ENCODE data around the gene RYR1.
"Not testable (repeated sequence)": the region's sequence is repeated elsewhere in the genome, so short reads cannot be mapped to it uniquely, and the experiment has no call there.

RYR1 gene

DNA sequence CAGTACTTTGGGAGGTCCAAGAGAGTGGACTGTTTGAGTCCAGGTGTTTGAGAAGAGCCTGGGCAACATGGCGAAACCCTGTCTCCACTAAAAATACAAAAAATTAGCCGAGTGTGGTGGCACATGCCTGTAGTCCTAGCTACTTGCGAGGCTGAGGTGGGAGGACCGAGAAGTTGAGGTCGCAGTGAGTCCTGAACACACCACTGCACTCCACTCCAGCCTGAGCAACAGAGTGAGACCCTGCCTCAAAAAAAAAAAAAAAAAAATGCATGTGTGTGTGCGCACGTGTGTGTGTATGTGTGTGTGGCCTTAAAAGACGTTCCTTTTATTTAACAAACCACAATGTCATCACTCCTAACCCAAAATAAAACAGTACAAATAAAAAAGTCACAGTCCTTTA is 121.7 kb downstream of the RYR1 start:
- no peaks in the 10 kb centered on the region for H3K9me3 ChIP-seq (ENCODE audit: control extremely low read depth in 1 of 5, control insufficient read depth in 4 of 5, insufficient read depth in 2 of 5, low read depth in 1 of 5, low read length in 4 of 5)
- DNase-seq: no peak
- ChIA-PET CTCF (interaction anchor here (0.6 kb wide), 1 partner anchor 406 kb away, joined by 4 read pairs; no protein-coding TSS in a partner anchor), POLR2A (no interaction called here)
- WGBS (ENCODE audit: insufficient coverage): 98% methylated on average over 4 of the region's 8 CpGs
- peaks cover 0 to 14% (median 0%) of the 10 kb centered on the region in 4 experiments for H3K4me1 ChIP-seq (ENCODE audit: control extremely low read depth in 1 of 4, control insufficient read depth in 4 of 4, insufficient read depth in 4 of 4, low read length in 3 of 4)
- no peak overlapping the region for H3K4me3 ChIP-seq (ENCODE audit: control insufficient read depth in 1 of 7, extremely low read depth in 1 of 7, insufficient read depth in 4 of 7, low read depth in 2 of 7, low read length in 6 of 7)
- H3K27ac ChIP-seq (ENCODE audit: insufficient read depth in 1 of 2, low read depth in 1 of 2, low read length in 2 of 2, poor library complexity in 1 of 2, severe bottlenecking in 2 of 2): no peak overlapping the region
- H3K27me3 ChIP-seq (replicated peaks in 2 of 5; ENCODE audit: control insufficient read depth in 4 of 5, insufficient read depth in 5 of 5, low read length in 4 of 5): peaks cover 0 to 4% (median 0%) of the 10 kb centered on the region in 5 experiments
- H3K36me3 ChIP-seq (ENCODE audit: control insufficient read depth in 4 of 4, insufficient read depth in 4 of 4, low read length in 3 of 4): no peaks in the 10 kb centered on the region

DNA sequence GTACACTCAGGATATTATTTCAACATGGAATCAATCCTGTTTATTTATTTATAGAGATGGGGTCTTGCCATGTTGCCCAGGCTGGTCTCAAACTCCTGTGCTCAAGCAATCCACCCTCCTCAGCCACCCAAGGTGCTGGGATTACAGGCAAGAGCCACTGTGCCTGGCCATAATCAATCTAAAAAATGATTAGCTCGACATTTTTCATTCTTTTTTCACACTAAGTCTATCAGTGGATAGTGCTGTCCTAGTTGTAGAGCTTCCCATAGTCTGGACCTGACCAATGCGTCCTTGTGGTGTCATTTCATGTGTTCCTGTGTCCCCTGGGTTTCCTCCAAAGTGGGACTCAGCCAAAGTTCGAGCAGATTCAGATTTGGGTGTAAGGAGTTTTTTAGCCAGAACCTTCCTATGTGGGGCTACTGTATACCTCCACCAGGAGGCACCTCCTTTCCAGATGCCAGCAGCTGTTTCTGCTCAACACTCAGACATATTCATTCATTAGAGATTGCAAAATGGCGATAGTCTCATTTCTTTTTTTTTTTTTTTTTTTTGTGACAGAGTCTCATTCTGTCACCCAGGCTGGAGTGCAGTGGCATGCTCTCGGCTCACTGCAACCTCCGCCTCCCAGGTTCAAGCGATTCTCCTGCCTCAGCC is 123.2 kb downstream of the RYR1 start:
- ChIA-PET CTCF (interaction anchor here (1.2 to 1.3 kb wide), 3 partner anchors 10 to 26 kb away, joined by 3 to 4 read pairs (median 3); no protein-coding TSS in a partner anchor), POLR2A (no interaction called here)
- peak in 2 of 3 donors; percentile 29 to 48 for DNase-seq
- Histone ChIP-seq H3K4me3 (ENCODE audit: control insufficient read depth in 1 of 7, extremely low read depth in 1 of 7, insufficient read depth in 4 of 7, low read depth in 2 of 7, low read length in 6 of 7) (no peak overlapping the region), H3K4me1 (ENCODE audit: control extremely low read depth in 1 of 4, control insufficient read depth in 4 of 4, insufficient read depth in 4 of 4, low read length in 3 of 4) (peaks cover 0 to 14% (median 0%) of the 10 kb centered on the region in 4 experiments), H3K27ac (ENCODE audit: insufficient read depth in 1 of 2, low read depth in 1 of 2, low read length in 2 of 2, poor library complexity in 1 of 2, severe bottlenecking in 2 of 2) (no peak overlapping the region), H3K9me3 (ENCODE audit: control extremely low read depth in 1 of 5, control insufficient read depth in 4 of 5, insufficient read depth in 2 of 5, low read depth in 1 of 5, low read length in 4 of 5) (no peaks in the 10 kb centered on the region), H3K27me3 (replicated peaks in 2 of 5; ENCODE audit: control insufficient read depth in 4 of 5, insufficient read depth in 5 of 5, low read length in 4 of 5) (peaks cover 0 to under 1% (median 0%) of the 10 kb centered on the region in 5 experiments), H3K36me3 (ENCODE audit: control insufficient read depth in 4 of 4, insufficient read depth in 4 of 4, low read length in 3 of 4) (no peaks in the 10 kb centered on the region)
- WGBS (ENCODE audit: insufficient coverage): 80% methylated on average over 3 of the region's 7 CpGs

DNA sequence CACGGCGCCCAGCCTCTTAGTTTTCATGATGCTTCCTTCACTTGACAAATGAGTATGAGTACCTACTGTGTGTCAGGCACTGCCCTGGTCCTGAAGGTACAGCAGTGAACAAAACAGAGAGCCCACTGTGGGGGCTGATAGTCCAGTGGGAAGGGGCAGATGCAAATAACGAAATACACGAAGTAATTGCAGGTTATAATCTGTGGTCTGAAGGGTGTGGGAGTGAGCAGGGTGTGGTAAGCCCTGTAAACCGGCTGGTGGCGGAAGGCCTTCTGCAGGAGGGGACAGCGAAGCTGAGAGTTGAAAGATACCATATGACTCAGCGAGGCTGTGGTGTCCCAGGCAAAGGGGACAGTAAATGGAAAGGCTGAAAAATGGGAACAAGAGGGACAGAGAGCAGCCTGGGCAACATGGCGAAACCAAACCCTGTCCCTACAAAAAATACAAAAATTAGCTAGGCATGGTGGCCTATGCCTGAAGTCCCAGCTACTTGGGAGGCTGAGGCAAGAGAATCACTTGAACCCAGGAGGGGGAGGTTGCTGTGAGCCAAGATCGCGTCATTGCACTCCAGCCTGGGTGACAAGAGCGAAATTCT is 123.8 kb downstream of the RYR1 start:
- peak in 2 of 3 donors; percentile 67 to 74 for DNase-seq
- CTCF ChIA-PET: interaction anchor here (1.2 to 1.3 kb wide), 5 partner anchors 10 to 78 kb away, joined by 3 to 4 read pairs (median 3); no protein-coding TSS in a partner anchor

DNA sequence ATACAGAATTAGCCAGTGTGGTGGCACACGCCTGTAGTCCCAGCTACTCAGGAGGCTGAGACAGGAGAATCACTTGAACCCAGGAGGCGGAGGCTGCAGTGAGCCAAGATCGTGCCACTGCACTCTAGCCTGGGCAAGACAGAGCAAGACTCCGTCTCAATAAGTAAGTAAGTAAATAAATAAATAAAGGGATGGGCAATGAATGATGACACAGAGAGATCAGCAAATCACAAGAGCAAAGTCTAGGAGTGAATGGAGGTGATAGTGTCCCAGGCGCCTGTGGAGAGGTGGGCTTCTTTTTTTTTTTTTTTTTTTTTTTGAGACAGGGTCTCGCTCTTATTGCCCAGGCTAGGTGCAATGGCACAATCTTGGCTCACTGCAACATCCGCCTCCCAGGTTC is 125.4 kb downstream of the RYR1 start:
- H3K36me3 ChIP-seq (ENCODE audit: control insufficient read depth in 4 of 4, insufficient read depth in 4 of 4, low read length in 3 of 4); POLR2A ChIA-PET; DNase-seq; H3K27me3 ChIP-seq (replicated peaks in 2 of 5; ENCODE audit: control insufficient read depth in 4 of 5, insufficient read depth in 5 of 5, low read length in 4 of 5); H3K27ac ChIP-seq (ENCODE audit: insufficient read depth in 1 of 2, low read depth in 1 of 2, low read length in 2 of 2, poor library complexity in 1 of 2, severe bottlenecking in 2 of 2); H3K4me3 ChIP-seq (ENCODE audit: control insufficient read depth in 1 of 7, extremely low read depth in 1 of 7, insufficient read depth in 4 of 7, low read depth in 2 of 7, low read length in 6 of 7); H3K9me3 ChIP-seq (ENCODE audit: control extremely low read depth in 1 of 5, control insufficient read depth in 4 of 5, insufficient read depth in 2 of 5, low read depth in 1 of 5, low read length in 4 of 5); CTCF ChIA-PET: not testable (repeated sequence)
- peaks cover 0 to 14% (median 0%) of the 10 kb centered on the region in 4 experiments for H3K4me1 ChIP-seq (ENCODE audit: control extremely low read depth in 1 of 4, control insufficient read depth in 4 of 4, insufficient read depth in 4 of 4, low read length in 3 of 4)
- WGBS (ENCODE audit: insufficient coverage): 100% methylated on average over 4 of the region's 7 CpGs

More for the DNA sequence above, 123.8 kb downstream of the RYR1 start:
- no peak overlapping the region for H3K4me3 ChIP-seq (ENCODE audit: control insufficient read depth in 1 of 7, extremely low read depth in 1 of 7, insufficient read depth in 4 of 7, low read depth in 2 of 7, low read length in 6 of 7)
- POLR2A ChIA-PET: no interaction called here
- no peaks in the 10 kb centered on the region for H3K36me3 ChIP-seq (ENCODE audit: control insufficient read depth in 4 of 4, insufficient read depth in 4 of 4, low read length in 3 of 4)
- WGBS (ENCODE audit: insufficient coverage): 81% methylated on average over 10 of the region's 12 CpGs
- peaks cover 0 to 14% (median 0%) of the 10 kb centered on the region in 4 experiments for H3K4me1 ChIP-seq (ENCODE audit: control extremely low read depth in 1 of 4, control insufficient read depth in 4 of 4, insufficient read depth in 4 of 4, low read length in 3 of 4)
- no peaks in the 10 kb centered on the region for H3K9me3 ChIP-seq (ENCODE audit: control extremely low read depth in 1 of 5, control insufficient read depth in 4 of 5, insufficient read depth in 2 of 5, low read depth in 1 of 5, low read length in 4 of 5)
- H3K27ac ChIP-seq (ENCODE audit: insufficient read depth in 1 of 2, low read depth in 1 of 2, low read length in 2 of 2, poor library complexity in 1 of 2, severe bottlenecking in 2 of 2): no peak overlapping the region
- H3K27me3 ChIP-seq (replicated peaks in 2 of 5; ENCODE audit: control insufficient read depth in 4 of 5, insufficient read depth in 5 of 5, low read length in 4 of 5): no peaks in the 10 kb centered on the region

DNA sequence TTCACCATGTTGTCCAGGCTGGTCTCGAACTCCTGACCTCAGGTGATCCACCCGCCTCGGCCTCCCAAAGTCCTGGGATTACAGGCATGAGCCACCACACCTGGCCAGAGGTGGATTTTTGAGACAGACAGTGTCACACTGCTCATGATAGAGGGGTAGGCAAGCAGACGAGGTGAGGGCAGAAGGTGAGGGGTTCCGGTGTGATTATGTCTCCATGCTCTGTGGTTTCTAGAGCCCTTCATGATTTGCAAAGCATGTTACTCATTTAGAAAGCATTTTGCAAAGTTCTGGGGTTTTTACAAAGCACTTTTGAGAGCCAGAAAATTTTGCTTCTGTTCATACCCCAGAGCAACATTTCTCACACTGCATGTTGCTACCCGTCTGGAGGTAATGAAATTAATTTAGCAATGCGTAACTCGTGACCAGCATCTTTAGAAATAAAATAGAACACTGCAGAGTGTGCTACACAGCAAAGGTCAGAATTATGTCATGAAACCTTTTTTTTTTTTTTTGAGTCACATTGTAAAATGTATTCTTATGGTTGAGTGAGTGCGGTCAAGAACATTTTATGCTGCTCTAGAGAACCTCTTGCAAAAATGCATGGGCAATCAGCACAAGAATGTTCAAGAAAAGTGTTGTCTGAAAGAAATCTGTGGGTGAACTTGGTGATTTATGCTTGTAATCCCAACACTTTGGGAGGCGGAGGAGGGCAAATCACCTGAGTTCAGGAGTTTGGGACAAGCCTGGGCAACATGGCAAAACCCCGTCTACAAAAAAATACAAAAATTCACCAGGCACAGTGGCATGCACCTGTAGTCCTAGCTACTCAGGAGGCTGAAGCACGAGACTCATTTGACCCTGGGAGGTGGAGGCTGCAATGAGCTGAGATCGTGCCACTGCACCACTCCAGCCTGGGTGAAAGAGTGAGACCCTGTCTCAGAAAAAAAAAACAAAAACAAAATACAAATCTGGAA is 126.2 kb downstream of the RYR1 start:
- Histone ChIP-seq H3K4me1 (ENCODE audit: control extremely low read depth in 1 of 4, control insufficient read depth in 4 of 4, insufficient read depth in 4 of 4, low read length in 3 of 4) (peaks cover 0 to 11% (median 0%) of the 10 kb centered on the region in 4 experiments), H3K27me3 (replicated peaks in 2 of 5; ENCODE audit: control insufficient read depth in 4 of 5, insufficient read depth in 5 of 5, low read length in 4 of 5) (peaks cover 0 to 13% (median 5%) of the 10 kb centered on the region in 5 experiments), H3K9me3 (ENCODE audit: control extremely low read depth in 1 of 5, control insufficient read depth in 4 of 5, insufficient read depth in 2 of 5, low read depth in 1 of 5, low read length in 4 of 5) (no peaks in the 10 kb centered on the region), H3K4me3 (ENCODE audit: control insufficient read depth in 1 of 7, extremely low read depth in 1 of 7, insufficient read depth in 4 of 7, low read depth in 2 of 7, low read length in 6 of 7) (no peak overlapping the region), H3K36me3 (ENCODE audit: control insufficient read depth in 4 of 4, insufficient read depth in 4 of 4, low read length in 3 of 4) (no peaks in the 10 kb centered on the region), H3K27ac (ENCODE audit: insufficient read depth in 1 of 2, low read depth in 1 of 2, low read length in 2 of 2, poor library complexity in 1 of 2, severe bottlenecking in 2 of 2) (no peak overlapping the region)
- ChIA-PET POLR2A (no interaction called here), CTCF (no interaction called here)
- 93% methylated on average over 8 of the region's 13 CpGs for WGBS (ENCODE audit: insufficient coverage)
- no peak for DNase-seq

DNA sequence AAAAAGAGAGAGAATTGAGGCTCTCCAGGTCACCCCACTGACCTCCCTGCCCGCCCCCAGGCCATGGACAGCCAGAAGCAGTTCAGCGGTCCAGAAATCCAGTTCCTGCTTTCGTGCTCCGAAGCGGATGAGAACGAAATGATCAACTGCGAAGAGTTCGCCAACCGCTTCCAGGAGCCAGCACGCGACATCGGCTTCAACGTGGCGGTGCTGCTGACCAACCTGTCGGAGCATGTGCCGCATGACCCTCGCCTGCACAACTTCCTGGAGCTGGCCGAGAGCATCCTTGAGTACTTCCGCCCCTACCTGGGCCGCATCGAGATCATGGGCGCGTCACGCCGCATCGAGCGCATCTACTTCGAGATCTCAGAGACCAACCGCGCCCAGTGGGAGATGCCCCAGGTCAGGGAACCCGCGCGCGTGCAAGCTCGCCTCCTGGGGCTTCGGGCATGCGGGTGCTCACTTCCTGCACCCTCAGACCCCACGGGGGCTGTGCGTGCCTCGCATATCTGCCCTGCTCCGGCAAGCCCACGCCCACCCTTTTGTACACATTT is 127.6 kb downstream of the RYR1 start:
- H3K9me3 ChIP-seq (ENCODE audit: control extremely low read depth in 1 of 5, control insufficient read depth in 4 of 5, insufficient read depth in 2 of 5, low read depth in 1 of 5, low read length in 4 of 5): no peaks in the 10 kb centered on the region
- ChIA-PET POLR2A (no interaction called here), CTCF (no interaction called here)
- no peak for DNase-seq
- peaks cover 0 to 19% (median 8%) of the 10 kb centered on the region in 4 experiments for H3K4me1 ChIP-seq (ENCODE audit: control extremely low read depth in 1 of 4, control insufficient read depth in 4 of 4, insufficient read depth in 4 of 4, low read length in 3 of 4)
- peaks cover 0 to 24% (median 5%) of the 10 kb centered on the region in 5 experiments for H3K27me3 ChIP-seq (replicated peaks in 2 of 5; ENCODE audit: control insufficient read depth in 4 of 5, insufficient read depth in 5 of 5, low read length in 4 of 5)
- WGBS (ENCODE audit: insufficient coverage): 95% methylated on average over 42 of the region's 42 CpGs
- H3K27ac ChIP-seq (ENCODE audit: insufficient read depth in 1 of 2, low read depth in 1 of 2, low read length in 2 of 2, poor library complexity in 1 of 2, severe bottlenecking in 2 of 2): no peak overlapping the region
- H3K36me3 ChIP-seq (ENCODE audit: control insufficient read depth in 4 of 4, insufficient read depth in 4 of 4, low read length in 3 of 4): no peaks in the 10 kb centered on the region
- no peak overlapping the region for H3K4me3 ChIP-seq (ENCODE audit: control insufficient read depth in 1 of 7, extremely low read depth in 1 of 7, insufficient read depth in 4 of 7, low read depth in 2 of 7, low read length in 6 of 7)
